ENCODE data around the gene PC. TPM values are rescaled to one million over a fixed set of nuclear protein-coding genes. Genes with fewer than 3 reads are reported as not detected.

The PC gene
- total RNA-seq, 1 donor from 2014 or later = 47.4 TPM

DNA sequence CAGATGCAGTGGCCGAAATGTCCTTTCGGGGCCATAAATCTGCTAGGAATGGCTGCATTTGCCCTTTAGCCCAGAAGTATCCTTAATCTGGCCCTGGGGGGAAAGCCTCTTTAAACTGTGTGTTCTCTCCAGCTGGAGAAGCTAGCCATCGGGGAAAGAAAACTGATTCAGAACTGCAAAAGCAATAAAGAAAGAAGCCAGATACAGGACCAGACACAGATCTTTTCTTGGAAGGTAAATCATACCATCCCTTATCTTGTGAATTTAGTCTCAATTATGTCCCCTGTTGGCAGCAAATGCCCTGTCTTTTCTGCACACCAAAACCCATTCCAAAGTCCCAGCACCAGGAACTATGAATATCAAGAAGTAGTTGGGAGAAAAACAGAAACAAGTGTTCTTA, 25.6 kb downstream of the PC start:
- no peak for TF ChIP-seq CTCF (IDR thresholded peaks at IDR 0.05; ENCODE audit: partially characterized antibody, unreplicated experiment)
- Mint-ChIP-seq H3K9me3 (ENCODE audit: unreplicated experiment) (peaks cover 4% of the 10 kb centered on the region), H3K27ac (ENCODE audit: unreplicated experiment) (no peak overlapping the region)

DNA sequence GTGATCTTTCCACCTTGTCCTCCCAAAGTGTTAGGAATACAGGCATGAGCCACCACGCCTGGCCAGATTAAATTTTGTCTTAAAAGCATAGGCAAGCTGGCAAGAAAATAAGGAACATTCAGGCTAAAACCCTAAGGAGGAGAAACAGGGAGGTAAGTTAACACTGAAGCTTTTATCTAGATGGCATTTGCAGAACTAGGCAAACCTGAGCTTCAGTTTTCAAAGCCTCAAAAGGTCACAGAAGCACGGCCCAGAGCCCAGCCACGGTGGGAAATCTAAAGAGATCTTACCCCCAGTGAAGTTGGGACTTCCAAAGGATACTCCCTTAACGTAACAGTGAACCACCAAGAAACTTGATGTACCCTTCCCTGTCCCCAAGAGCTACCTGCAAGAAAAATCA, 28.4 kb downstream of the PC start:
- H3K4me3 Mint-ChIP-seq (ENCODE audit: unreplicated experiment) = no peak overlapping the region
- peaks cover 2% of the 10 kb centered on the region for H3K27me3 Mint-ChIP-seq (ENCODE audit: unreplicated experiment)
- TF ChIP-seq CTCF (IDR thresholded peaks at IDR 0.05; ENCODE audit: partially characterized antibody, unreplicated experiment) = no peak
- no peaks in the 10 kb centered on the region for H3K9me3 Mint-ChIP-seq (ENCODE audit: unreplicated experiment)
- H3K27ac Mint-ChIP-seq (ENCODE audit: unreplicated experiment) = no peak overlapping the region
- H3K36me3 Mint-ChIP-seq (ENCODE audit: unreplicated experiment) = peaks cover 3% of the 10 kb centered on the region
- no peak for DNase-seq
- H3K4me1 Mint-ChIP-seq (ENCODE audit: low read depth, unreplicated experiment) = peaks cover 7% of the 10 kb centered on the region

More for the DNA sequence above, 25.6 kb downstream of the PC start:
- Mint-ChIP-seq H3K4me1 (ENCODE audit: low read depth, unreplicated experiment) (peaks cover 7% of the 10 kb centered on the region), H3K4me3 (ENCODE audit: unreplicated experiment) (no peak overlapping the region), H3K27me3 (ENCODE audit: unreplicated experiment) (peaks cover 2% of the 10 kb centered on the region), H3K36me3 (ENCODE audit: unreplicated experiment) (peaks cover 4% of the 10 kb centered on the region)
- DNase-seq = no peak

GRCh38 chr11:66924272-66924671, 33.9 kb downstream of the PC start:
- no peak for TF ChIP-seq CTCF (IDR thresholded peaks at IDR 0.05; ENCODE audit: partially characterized antibody, unreplicated experiment)
- Mint-ChIP-seq H3K4me1 (ENCODE audit: low read depth, unreplicated experiment) (peaks cover 5% of the 10 kb centered on the region), H3K4me3 (ENCODE audit: unreplicated experiment) (no peak overlapping the region), H3K36me3 (ENCODE audit: unreplicated experiment) (peaks cover 5% of the 10 kb centered on the region), H3K27me3 (ENCODE audit: unreplicated experiment) (peaks cover 5% of the 10 kb centered on the region), H3K27ac (ENCODE audit: unreplicated experiment) (no peak overlapping the region), H3K9me3 (ENCODE audit: unreplicated experiment) (peaks cover 1% of the 10 kb centered on the region)
- DNase-seq = no peak

DNA sequence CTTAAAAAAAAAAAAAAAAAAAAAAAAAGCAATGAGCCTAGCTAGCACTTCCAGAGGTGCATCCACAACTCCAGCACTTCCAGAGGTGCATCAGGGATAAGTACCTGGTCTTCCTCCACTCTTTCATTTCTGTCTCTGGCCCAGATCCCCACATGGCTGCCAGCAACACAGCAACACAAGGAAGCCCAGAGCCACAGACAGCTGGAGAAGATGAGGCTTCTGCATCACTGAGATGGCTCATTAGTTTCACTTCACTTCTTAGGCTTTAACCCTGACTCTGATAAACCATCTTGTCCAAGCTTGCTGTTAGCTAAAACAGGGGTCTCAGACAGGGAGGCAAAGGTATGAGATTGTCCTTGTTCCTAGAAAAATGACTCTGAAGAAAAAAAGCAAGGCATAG, 35.6 kb downstream of the PC start:
- Mint-ChIP-seq H3K36me3 (ENCODE audit: unreplicated experiment) (peaks cover 5% of the 10 kb centered on the region), H3K4me1 (ENCODE audit: low read depth, unreplicated experiment) (peaks cover 5% of the 10 kb centered on the region), H3K9me3 (ENCODE audit: unreplicated experiment) (peaks cover 1% of the 10 kb centered on the region), H3K27me3 (ENCODE audit: unreplicated experiment) (peaks cover 5% of the 10 kb centered on the region), H3K4me3 (ENCODE audit: unreplicated experiment) (no peak overlapping the region), H3K27ac (ENCODE audit: unreplicated experiment) (no peak overlapping the region)
- no peak for DNase-seq
- TF ChIP-seq CTCF (IDR thresholded peaks at IDR 0.05; ENCODE audit: partially characterized antibody, unreplicated experiment) = no peak

DNA sequence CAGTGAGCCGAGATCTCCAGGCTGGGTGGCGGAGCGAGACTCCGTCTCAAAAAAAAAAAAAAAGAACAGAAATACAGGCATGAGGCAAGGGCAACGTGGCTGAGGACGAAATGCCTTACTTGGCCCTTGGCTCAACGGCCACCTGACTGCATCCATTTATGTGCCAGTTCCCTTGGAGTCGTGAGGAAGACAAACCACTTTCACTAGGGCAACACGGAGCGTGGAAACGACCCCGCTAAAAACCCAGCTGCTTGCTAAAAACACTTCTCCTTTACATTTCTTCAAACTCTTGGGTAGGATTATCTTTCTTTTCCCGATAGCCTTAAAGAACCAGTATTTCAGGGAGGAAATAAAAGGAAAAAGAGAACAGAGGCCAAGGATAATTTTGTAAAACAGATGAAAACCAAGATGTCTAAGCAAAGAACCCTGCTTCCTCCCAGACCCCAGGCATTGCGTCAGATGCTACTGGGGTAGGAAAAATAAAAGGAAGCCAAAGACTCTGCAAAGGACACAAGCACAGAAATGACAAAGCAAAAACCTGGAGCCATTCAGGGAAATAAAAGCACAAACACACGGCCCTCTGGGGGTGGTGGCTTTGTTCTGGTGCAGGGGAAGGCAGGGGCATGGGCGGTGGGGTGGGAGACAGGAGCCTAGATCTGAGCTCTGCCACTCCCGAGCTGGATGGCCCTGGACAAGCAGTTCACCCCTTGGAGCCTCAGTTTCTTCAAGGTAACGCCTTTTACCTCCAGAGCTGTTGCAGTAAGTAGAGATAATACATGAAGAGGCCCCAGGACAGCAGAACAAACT, 37.0 kb downstream of the PC start:
- H3K36me3 Mint-ChIP-seq (ENCODE audit: unreplicated experiment) = peaks cover 5% of the 10 kb centered on the region
- H3K27me3 Mint-ChIP-seq (ENCODE audit: unreplicated experiment) = peaks cover 7% of the 10 kb centered on the region
- peaks cover 5% of the 10 kb centered on the region for H3K4me1 Mint-ChIP-seq (ENCODE audit: low read depth, unreplicated experiment)
- TF ChIP-seq CTCF (IDR thresholded peaks at IDR 0.05; ENCODE audit: partially characterized antibody, unreplicated experiment) = no peak
- no peak for DNase-seq
- H3K27ac Mint-ChIP-seq (ENCODE audit: unreplicated experiment) = no peak overlapping the region
- peaks cover 1% of the 10 kb centered on the region for H3K9me3 Mint-ChIP-seq (ENCODE audit: unreplicated experiment)
- H3K4me3 Mint-ChIP-seq (ENCODE audit: unreplicated experiment) = no peak overlapping the region

Data from glutamatergic neuron (in vitro differentiated cells).